HG03066 (cell line): ENCODE data around the gene LAMA3.
"Not testable (repeated sequence)": the region's sequence is repeated elsewhere in the genome, so short reads cannot be mapped to it uniquely, and the experiment has no call there.

Experiments
- ATAC-seq: cut with Tn5 transposase; IDR thresholded peaks from one replicate; pipeline ENCODE4 v1.9.1; 2021; ENCODE audit warnings: low read depth; ENCODE audit not compliant: unreplicated experiment

Gene LAMA3

DNA sequence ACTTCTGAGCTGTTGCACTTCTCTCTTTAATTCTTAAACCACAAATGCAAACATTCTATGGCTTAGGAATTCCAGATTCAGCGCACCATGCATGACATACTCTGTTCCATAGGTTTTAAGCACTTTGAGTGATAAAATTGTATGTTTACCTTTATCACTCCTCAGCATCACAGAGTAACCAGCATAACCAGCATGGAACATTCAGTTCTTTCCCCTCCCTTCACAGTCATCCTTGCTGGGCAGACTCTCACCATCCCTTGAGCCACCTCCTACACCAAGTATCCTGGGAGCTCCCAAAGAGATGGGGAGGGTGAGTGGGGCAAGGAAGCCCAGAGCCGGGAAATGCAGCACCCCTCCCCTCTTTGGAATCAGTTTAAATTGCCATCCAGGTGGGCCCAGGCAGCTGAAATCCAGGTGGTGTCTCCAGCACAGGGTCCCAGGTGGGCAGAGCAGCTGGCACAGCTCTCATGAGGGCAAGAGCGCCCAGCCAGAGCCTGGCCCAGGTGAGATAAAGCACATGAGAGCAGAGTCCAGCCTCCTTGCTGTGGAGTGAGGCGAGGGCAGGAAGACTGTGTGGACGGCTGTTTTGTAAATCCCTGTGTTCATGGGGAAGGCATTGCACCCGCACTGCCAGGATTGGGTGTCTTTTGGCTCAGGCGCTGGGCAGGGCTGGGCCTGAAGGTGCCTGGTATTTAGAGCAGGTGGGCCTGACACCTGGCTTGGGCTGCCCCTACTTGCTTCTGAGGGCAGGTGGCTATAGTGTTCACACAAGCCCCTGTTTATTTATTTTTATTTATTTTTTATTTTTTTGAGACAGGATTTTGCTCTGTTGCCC, 36.8 kb downstream of the LAMA3 start:
- no peak for ATAC-seq

DNA sequence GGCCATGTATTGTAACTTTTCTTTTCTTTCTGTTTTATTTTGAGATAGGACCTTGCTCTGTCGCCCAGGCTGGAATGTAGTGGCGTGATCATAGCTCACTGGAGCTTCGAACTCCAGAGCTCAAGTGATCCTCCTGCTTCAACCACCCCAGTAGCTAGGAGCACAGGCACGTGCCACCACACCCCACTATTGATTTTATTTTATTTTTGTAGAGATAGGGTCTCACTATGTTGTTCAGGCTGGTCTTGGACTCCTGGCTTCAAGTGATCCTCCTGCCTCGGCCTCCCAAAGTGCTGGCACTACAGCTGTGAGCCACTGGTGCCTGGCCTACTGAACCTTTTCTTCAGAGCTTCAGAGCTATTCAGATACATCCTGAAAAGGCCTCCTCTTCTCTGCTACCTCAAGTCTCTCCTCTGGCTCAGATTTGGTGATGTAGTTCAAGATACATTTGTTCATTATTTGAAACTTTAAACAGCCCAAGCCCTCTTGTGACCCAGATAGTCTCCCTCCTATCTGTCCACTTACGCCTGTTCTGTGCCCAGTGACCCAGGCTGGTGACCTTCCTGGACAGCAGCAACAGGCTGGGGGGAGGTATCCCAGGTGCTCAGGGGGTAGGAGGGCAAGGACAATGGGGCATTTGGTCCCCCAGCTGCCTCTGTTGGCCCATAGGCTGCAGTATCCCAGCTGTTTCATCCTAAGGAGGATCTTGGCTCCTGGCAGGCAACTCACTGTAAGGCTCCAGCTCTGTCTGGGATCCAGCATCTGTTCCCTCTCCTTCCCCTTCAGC, 38.6 kb downstream of the LAMA3 start:
- no peak for ATAC-seq

DNA sequence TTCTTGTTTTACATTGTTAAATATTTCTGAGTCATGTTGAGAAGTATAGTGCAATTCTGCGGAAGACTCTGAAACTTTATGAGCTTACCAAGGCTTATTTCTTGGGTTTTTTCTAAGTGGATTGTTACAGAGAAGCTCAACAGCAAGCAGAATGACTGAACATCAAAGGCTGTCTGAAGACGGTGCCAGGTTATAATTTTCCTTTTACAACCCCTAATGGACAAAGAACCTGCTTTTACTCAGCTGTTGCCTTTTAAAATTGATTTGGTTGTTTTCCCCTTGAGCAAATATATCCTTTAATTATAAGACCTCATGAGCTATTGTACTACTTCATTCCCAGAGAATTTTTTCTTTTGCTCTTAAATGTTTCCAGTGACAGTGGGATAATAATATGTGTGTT, 41.6 kb downstream of the LAMA3 start:
- no peak for ATAC-seq

DNA sequence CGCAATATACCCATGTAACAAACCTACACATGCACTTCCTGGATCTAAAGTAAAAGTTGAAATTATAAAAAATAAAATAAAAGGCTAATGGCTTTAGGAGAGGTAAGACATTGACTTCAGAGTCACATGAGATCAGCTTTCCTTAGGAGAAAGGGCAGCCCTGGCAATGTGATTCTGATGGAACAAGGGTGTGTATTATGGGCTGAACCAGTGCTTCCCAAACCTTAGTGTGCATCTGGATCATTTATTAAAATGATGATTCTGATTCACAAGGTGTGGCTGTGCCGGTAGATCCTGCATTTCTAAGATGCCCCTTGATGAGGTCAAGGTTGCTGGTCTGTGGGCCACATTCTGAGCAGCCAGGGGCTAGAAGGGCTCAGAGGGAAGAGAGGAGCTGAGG, 42.6 kb downstream of the LAMA3 start:
- ATAC-seq, result no peak

DNA sequence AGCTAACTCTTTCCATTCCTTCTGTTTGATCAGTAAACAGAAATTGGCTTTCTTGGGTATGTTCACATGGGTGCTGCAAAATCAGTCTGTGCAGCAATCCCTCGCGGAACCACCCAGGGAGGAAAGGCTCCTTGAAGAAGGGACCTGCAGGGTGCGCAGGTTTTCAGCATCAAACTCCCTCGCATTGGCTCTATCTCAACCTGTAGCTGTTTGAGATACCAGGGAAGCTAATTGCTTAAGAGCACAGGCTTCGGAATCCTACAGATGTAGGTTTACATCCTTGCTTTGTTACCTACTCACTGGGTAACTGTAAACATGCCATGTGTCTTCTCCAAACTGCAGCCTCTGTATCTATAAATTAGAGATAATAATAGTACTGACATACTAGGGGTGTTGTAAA, 43.2 kb downstream of the LAMA3 start:
- no peak for ATAC-seq

DNA sequence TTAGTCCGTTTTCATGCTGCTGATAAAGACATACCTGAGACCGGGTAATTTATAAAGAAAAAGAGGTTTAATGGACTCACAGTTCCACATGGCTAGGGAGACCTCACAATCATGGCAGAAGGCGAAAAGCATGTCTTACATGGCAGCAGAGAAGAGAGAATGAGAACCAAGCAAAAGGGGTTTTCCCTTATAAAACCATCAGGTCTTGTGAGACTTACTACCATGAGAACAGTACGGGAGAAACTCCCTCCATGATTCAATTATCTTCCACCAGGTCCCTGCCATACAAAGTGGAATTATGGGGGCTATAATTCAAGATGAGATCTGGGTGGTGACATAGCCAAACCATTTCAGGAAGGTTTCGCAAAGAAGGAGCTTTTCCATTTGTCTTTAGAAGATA, 44.0 kb downstream of the LAMA3 start:
- ATAC-seq, result not testable (repeated sequence)

DNA sequence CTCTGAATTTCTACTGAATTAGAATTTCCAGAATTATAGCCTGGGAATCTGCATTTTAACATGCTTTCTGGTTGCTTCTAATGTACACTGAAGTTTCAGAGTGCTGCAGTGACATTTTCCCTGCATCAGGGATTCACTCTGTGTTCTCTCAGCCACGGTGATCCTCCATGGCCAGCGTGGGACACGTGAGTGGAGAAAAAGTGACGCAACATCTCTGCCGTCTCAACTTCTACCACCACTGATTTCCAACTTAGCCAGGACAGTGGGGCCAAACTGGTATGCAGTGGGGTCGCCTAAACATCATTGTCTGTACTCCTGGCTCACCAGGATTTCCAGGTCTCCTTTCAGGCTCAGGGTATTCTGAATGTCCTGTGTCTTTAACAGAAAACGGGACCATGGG, 44.6 kb downstream of the LAMA3 start:
- no peak for ATAC-seq

DNA sequence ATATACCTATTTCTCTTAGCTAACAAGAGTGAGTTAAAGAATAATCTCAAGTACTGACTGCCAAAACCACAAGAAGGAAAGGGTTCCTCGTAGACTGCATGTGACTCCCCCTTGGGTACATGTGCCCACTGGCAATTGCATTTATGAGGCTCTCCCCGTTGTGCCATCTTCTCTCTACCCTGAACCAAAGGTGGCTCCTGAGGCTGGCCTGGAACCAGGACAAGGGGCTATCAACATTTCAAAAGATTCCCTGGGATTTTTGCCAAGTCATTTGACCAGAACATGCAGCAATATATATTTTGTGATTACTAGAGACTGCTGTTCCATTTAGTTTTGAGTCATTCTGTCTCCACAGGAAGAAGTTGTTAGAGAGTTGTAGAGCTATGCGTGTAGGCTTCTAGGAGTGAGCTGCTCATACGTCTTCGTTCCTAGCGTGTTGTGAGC, 45.8 kb downstream of the LAMA3 start:
- ATAC-seq, result peak; percentile 60

DNA sequence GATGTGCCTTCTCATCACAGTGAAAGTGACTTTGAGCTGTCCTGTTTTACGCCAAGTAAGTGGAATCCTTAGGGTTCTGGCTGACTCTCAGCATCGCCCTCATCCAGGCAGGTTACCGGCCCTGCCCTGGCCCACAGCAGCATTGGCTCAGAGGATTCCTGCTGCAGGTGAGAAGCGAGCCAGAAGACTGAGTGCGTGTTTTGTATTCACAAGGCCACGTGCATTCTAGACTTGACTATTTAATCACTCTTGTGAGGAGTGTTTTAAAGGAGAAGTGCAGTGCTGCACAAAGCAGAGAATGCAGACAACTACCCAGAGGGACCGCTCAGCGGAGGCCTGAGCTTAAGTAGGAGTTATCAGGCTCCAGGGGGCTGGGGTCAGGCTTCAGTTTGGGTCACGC, 48.3 kb downstream of the LAMA3 start:
- ATAC-seq, result no peak

DNA sequence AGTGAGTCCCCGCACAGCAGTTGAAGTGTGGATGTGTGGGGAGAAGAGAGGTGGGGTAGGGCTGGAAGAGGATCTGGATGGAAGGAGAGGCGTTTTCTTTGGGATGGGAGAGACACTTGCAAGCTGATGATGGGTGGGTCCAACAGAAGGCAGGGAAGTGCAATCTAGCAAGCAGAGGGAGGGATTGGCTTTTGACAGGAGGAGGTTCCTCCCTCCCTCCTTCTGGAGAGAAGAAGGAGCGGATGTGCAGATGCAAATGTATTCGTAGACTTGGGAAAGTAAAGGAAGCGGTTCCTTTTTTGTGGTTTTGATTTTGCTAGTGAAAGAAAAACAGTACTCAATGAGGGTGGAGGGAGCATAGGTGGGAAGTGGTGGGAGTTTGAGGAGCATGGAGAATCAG, 48.9 kb downstream of the LAMA3 start:
- no peak for ATAC-seq

DNA sequence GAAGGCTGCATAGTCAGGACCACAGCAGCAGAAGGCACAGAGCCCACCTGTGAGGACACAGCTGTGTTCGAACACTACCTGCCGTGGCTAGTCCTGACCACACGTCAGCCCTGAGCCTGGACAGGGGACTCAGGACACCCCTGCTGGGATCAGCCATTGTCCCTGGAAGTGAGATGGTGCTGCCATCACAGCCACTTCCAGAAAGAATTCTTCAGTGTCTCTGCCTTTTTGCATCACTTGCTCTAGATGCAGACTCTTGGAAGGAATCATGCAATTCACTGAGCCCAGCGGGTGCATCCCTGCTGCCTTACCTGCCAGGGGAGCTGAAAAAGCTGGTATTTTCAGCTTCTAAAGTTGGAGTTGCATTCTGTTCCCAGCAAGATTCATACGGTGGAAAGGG, 49.3 kb downstream of the LAMA3 start:
- ATAC-seq, result no peak

DNA sequence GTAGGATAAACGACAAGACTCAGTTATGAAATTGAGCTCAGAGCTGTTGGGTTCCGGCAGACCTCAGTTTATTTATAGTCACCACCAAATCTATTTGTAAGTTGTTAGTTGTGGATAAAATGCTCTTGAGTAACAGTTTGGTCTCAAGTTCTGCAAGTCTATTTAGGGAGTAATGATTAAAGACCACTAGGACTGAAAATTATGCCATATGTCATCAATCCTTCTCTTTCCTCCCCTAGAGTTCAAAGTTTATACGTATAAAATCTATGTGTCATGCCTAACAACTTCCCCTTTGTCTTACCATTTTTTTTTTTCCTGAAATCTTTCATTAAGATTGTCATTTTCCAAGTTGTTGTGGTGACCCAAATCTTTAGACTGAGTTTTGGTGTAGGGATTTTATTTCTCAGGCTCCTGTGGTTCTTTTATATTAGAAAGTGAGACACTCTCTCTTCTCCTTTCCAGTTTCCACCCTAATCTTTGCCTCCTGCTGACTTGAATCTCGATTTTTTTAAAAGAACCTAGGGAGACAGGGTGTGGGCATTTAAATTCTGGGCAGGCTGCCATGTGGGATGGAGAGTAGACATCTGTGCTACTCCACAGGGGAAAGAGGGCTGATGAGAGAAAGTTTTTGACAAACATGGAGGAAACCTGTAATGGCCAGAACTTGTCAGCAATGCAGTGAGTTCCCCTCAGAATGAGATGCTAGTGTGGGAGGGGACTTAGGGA, 51.0 kb downstream of the LAMA3 start:
- no peak for ATAC-seq

DNA sequence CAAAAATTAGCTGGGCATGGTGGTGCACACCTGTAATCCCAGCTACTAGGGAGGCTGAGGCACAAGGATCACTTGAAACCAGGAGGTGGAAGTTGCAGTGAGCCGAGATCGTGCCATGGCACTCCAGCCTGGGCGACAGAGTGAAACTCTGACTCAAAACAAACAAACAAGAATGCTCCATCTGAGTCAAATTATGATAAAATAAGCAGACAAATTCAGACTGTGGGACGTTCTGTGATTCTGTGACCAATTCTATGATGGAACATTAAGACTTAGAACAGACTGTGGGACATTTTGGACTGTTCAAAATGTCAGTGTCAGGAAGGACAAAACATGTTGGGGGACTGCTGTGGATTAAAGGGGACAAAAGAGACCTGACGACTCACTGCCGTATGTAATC, 52.7 kb downstream of the LAMA3 start:
- not testable (repeated sequence) for ATAC-seq

DNA sequence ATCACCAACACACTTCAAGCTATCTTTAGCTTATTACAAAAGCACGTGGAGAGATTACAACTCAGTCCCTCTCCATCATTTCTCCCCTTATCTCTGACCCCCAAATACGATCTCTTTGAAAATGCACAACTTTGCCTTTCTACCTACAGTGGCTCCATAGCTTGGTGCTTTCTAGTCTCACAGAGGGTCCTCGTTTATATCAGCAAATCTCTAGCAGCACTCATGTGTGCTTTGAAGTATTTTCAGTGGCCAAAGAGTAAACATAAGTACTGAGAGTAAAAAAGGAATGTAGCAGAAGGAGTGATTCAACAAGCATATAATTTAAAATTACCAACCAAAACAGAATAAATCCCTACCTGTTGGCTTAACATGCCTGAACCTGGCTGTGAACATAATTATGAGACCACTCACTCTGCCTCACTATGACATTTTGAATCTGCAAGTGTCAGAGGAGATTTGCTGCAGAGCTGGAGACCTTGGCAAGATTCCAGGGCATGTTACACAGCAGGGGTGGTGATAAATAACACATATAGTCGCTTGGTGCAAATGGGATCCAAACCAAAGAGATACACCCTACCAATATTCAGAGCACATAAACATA, 54.6 kb downstream of the LAMA3 start:
- no peak for ATAC-seq

DNA sequence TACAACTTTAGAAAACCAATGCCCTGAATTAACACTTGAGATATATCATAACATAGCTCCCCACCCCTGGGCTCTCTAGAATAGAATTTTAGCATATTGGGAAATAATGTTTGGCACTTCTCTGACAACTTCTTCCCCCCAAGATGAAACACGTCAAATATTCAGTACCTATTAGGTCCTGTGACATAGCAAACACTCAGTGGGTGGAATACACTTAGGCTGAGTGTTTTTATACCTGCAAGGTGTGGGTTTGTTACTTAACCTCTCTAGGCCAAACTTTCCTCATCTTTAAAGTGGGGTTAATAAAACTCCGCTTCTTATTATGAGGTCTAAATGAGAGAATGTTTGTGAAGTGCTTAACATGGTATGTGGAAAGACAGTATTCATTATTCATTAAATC, 56.1 kb downstream of the LAMA3 start:
- no peak for ATAC-seq

DNA sequence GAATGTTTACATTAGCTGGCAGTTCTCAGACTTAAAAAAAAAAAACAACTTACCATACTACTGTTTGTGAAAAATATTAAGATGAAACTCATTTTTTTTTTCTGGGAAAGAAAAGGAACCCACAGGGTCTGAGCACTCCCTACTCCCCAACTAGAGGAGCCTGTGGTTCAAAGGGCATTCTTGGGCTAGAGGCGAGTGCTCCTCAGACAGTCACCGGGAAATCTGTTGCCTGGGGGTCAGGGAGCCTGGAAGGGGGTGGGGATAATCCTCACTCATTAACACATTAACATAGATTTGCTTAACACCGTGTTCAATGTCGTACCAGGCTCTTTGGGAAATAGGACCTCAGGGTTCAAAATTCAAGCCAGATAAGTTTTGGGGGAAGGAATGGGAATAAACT, 57.6 kb downstream of the LAMA3 start:
- ATAC-seq, result no peak

DNA sequence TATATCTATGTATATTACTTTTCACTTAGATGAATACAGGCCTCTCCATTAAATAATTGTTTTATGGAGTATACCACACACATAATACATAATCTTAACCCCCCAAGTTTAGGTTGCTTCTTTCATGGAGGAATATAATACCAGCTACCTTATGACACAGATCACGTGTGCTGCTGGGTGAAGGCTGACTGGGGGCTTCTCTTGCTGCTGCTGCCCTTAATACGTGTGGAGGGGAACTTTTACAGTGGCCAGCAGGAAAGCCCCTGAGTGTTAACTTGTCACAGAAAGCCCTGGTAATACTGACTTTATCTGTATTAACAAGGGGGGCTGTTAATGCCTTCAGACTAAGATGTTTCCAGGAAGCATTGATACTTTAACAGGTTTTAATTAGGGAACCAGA, 63.1 kb downstream of the LAMA3 start:
- no peak for ATAC-seq

DNA sequence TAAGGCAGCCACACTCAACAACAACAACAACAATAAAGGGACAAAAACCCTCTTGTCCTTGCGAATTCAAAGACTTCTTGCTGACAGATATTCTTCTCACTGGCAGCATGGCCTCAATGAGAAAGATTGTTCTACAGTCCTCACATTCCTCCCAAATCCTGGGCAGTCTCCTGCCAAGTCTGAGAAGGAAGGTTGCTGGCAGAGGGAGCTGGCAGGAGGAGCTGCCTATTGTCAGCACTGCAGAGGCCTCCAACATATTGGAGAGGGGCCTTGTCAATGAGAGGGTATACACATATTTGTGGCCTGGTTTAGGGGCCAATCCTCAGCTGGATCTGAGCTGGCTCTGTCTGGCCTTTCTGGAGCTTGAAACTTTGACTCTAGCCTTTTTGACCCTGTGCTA, 63.5 kb downstream of the LAMA3 start:
- ATAC-seq, result no peak

DNA sequence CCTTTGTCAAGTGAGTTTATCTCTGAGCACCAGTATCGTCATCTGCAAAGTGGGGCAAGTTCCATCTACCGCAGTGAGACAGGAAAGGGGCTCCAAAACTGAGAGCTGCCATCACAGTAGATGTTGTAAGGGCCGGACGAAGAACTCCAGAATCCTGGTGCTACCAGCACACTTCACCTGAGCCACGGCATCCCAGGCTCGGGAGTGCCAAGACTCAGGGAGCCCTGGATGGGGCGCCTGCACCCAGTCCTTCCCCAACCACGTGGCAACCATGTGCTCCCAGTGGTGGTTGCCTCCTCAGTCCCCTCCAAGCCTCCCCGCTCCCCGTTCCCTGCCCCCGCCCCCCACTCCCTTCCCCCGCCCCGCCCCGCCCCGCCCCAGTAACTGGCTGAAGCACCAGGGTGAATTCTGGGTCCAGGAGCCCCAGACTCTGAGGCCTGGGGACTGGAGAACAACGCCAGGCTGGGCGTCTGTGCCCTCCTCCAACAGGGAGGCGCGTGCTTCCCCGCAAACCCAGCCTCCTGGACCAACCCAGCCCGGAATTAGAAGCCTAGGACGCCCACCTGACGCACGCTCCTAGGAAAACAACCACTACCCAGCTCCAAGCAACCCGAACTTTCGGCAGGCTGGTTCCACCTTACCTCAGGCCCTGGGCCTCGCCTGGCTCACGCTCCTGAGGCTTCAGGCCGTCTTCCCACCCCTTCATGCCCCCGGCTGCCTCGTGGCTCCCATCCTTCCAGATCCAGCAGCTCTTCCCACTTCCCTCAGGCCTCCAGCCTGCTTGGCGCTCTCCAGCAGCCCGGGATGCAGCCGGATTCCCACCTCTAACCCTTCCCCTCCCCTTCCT, 67.6 kb downstream of the LAMA3 start:
- ATAC-seq, result no peak

DNA sequence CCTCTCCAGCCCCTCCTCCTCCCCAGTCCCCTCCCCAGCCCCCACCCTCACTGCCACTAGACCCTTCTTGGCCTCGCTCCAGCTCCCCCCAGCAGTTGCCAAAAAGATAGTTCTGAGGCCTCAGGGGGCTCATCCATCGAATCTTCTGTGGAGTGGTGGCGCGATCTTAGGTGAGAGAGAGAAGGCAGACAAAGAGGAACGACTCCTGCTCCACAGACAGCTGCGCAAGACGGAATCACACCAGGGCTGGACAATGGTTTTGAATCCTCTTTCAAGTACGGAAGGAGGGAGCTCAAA, 68.1 kb downstream of the LAMA3 start:
- no peak for ATAC-seq
